K562 (cell line): Measurements from ENCODE around the gene LYPLA2. TPM values are rescaled to one million over a fixed set of nuclear protein-coding genes. Genes with fewer than 3 reads are reported as not detected.

Experiments used
- ASH1L ChIP-seq: fragments of 450-650 bp; IDR thresholded peaks from 2 replicates; pipeline ENCODE4 v1.6.1; 2018; ENCODE audit warnings: borderline replicate concordance, mild to moderate bottlenecking, low read depth; ENCODE audit not compliant: partially characterized antibody
- CEBPG ChIP-seq, 3 experiments: fragments of 200-800 bp in 1 of 3; sonication (Bioruptor generic) in 1 of 3; sonication (generic) in 1 of 3; formaldehyde crosslinking in 1 of 3; IDR thresholded peaks in 2 of 3; conservative IDR thresholded peaks in 1 of 3; 2 replicates each; pipeline versions ENCODE4 v1.6.1 to v1.8.0; 2016 to 2022; ENCODE audit warnings: missing compliant biosample characterization in 2 of 3, missing genetic modification characterization in 2 of 3, mild to moderate bottlenecking in 1 of 3, missing genetic modification reagents in 1 of 3
- CUX1 ChIP-seq: fragments of 200-800 bp; sonication (Bioruptor generic); IDR thresholded peaks from 2 replicates; pipeline ENCODE4 v1.6.1; 2016; ENCODE audit warnings: missing genetic modification characterization, missing compliant biosample characterization
- DEAF1 ChIP-seq: fragments of 450-650 bp; formaldehyde crosslinking; IDR thresholded peaks from 2 replicates; pipeline ENCODE4 v1.4.0; 2020; ENCODE audit warnings: mild to moderate bottlenecking, moderate library complexity
- FOXJ2 ChIP-seq: fragments of 200-800 bp; sonication (Bioruptor generic); IDR thresholded peaks from 2 replicates; pipeline ENCODE4 v1.6.1; 2016; ENCODE audit warnings: missing genetic modification characterization, missing compliant biosample characterization
- GTF2E2 ChIP-seq: fragments of 200-800 bp; sonication (Bioruptor generic); IDR thresholded peaks from 2 replicates; pipeline ENCODE4 v1.6.1; 2016; ENCODE audit warnings: missing genetic modification characterization, missing compliant biosample characterization
- JUND ChIP-seq, 2 experiments: IDR thresholded peaks; 2 replicates in 1 of 2; 3 replicates in 1 of 2; pipeline ENCODE4 v1.6.1; 2011; ENCODE audit warnings: borderline replicate concordance in 2 of 2, low read depth in 2 of 2, low read length in 2 of 2, improper control_type of control experiment in 1 of 2, missing biosample characterization in 1 of 2, missing genetic modification characterization in 1 of 2, missing genetic modification reagents in 1 of 2
- NR2C1 ChIP-seq, 2 experiments: fragments of 450-650 bp; IDR thresholded peaks; 2 replicates each; pipeline ENCODE4 v1.6.1; 2017; ENCODE audit warnings: mild to moderate bottlenecking in 2 of 2, antibody characterized with exemption in 1 of 2, inconsistent platforms in 1 of 2, missing compliant biosample characterization in 1 of 2, missing genetic modification characterization in 1 of 2
- SP1 ChIP-seq: sonication (generic); formaldehyde crosslinking; IDR thresholded peaks from 2 replicates; pipeline ENCODE4 v1.8.1; 2022; ENCODE audit warnings: mild to moderate bottlenecking, missing genetic modification reagents
- UBTF ChIP-seq, 2 experiments: IDR thresholded peaks; 2 replicates each; pipeline ENCODE4 v1.6.1; 2012; ENCODE audit warnings: improper control_type of control experiment in 2 of 2, low read depth in 2 of 2, low read length in 2 of 2, borderline replicate concordance in 1 of 2
- ZNF511 ChIP-seq: sonication (generic); formaldehyde crosslinking; IDR thresholded peaks from 2 replicates; pipeline ENCODE4 v1.8.0; 2022; ENCODE audit warnings: mild to moderate bottlenecking, missing genetic modification reagents
- ZNF589 ChIP-seq: fragments of 200-800 bp; sonication (Bioruptor generic); IDR thresholded peaks from 2 replicates; pipeline ENCODE4 v1.6.1; 2016; ENCODE audit warnings: low read depth, missing genetic modification characterization, missing compliant biosample characterization
- ZNF655 ChIP-seq: fragments of 250-450 bp; sonication (Bioruptor Pico); IDR thresholded peaks from 2 replicates; pipeline ENCODE4 v1.5.0; 2021
- ZNF766 ChIP-seq: fragments of 200-800 bp; sonication (Bioruptor generic); conservative IDR thresholded peaks from 2 replicates; pipeline ENCODE4 v1.6.1; 2016; ENCODE audit warnings: missing genetic modification characterization, missing compliant biosample characterization
- polyA plus RNA-seq, 8 experiments: library from polyadenylated mRNA; depleted of rRNA in 4 of 8; stranded (reverse) in 5 of 8; unstranded in 3 of 8; fragments of >200 nt; fragmentation: Nextera tagmentation in 2 of 8; fragmentation: Illumina TruSeq in 1 of 8; extraction: Ambion mirVana in 2 of 8; extraction: Trizol in 1 of 8; gene quantifications; 2 replicates each; pipeline versions ENCODE4 v1.2.1 to v1.2.3, GENCODE V29; 2011 to 2014; ENCODE audit warnings: inconsistent platforms in 1 of 8, missing spikeins in 1 of 8
- total RNA-seq, 7 experiments: library from RNA; depleted of rRNA in 6 of 7; stranded (reverse); fragments of >200 nt in 6 of 7; fragmentation: Illumina TruSeq in 2 of 7; extraction: Trizol in 2 of 7; gene quantifications; 2 replicates each; pipeline versions ENCODE4 v1.2.1 to v1.2.3, GENCODE V29; 2011 to 2021; ENCODE audit warnings: low replicate concordance in 1 of 7

LYPLA2 gene
- total and polyA plus RNA-seq, 9 of the 15 experiments (the other 6 are each of a cell fraction or from before 2014, with no cell fraction given), result 3.9 to 128 (median 60.1) TPM

GRCh38 chr1:23801338-23801748 is 10.4 kb downstream of the LYPLA2 start (continued):
- TF ChIP-seq SP1 (no peak), CUX1 (no peak), CEBPG (CRISPR knock-in tag; IDR thresholded peaks at IDR 0.05) (peak; percentile 55; the same call in 1 of the 2 replicates), CEBPG (tag; conservative IDR thresholded peaks at IDR 0.05 in 1 of 2, IDR thresholded peaks at IDR 0.05 in 1 of 2) (peak in 1 of 2 experiments; percentile 68; a peak in 3 of 4 replicates), UBTF (IDR thresholded peaks at IDR 0.05; ENCODE audit: borderline replicate concordance in 1 of 2, low read depth in 2 of 2, low read length in 2 of 2) (0 out of 4 replicates have a peak, but pooled peaks of 1 of the 2 experiments have one; percentile 15), JUND (IDR thresholded peaks at IDR 0.05; ENCODE audit: borderline replicate concordance, low read depth, low read length) (no peak), JUND (tag; IDR thresholded peaks at IDR 0.05; ENCODE audit: borderline replicate concordance, low read depth, low read length) (no peak), GTF2E2 (tag) (no peak), FOXJ2 (tag) (no peak), ZNF511 (CRISPR knock-in tag) (no peak), ZNF589 (CRISPR knock-in tag) (peak; percentile 65; the same call in 1 of the 2 replicates), ZNF655 (CRISPR knock-in tag) (no peak), NR2C1 (IDR thresholded peaks at IDR 0.05) (no peak), NR2C1 (tag; IDR thresholded peaks at IDR 0.05) (no peak), ZNF766 (0 out of 2 replicates have a peak, but pooled peaks have one; percentile 31), DEAF1 (CRISPR knock-in tag) (no peak), ASH1L (no peak)
